ENCODE measurements around the gene EID3. TPM values are rescaled to one million over a fixed set of nuclear protein-coding genes. Genes with fewer than 3 reads are reported as not detected.
A peak's percentile ranks its signal among the peaks of the same experiment; 100 is the strongest.

Gene EID3
- total and polyA plus RNA-seq, 9 of the 15 experiments (the other 6 are each of a cell fraction or from before 2014, with no cell fraction given): 0.07 to 3.5 (median 0.42) TPM

GRCh38 chr12:104286516-104287482, 16.7 kb upstream of the EID3 start (continued):
- TF ChIP-seq ZNF76 (CRISPR knock-in tag; IDR thresholded peaks at IDR 0.05; ENCODE audit: borderline replicate concordance): no peak
- TF ChIP-seq CHD1 (IDR thresholded peaks at IDR 0.05; ENCODE audit: low read length): peak; percentile 36
- no peak for TF ChIP-seq FOSL1 (tag; conservative IDR thresholded peaks at IDR 0.05)
- TF ChIP-seq ZNF766 (CRISPR knock-in tag; conservative IDR thresholded peaks at IDR 0.05): peak; percentile 74; the same call in 1 of the 2 replicates
- TF ChIP-seq POLR2A (conservative IDR thresholded peaks at IDR 0.05): peak; percentile 99
- no peak for TF ChIP-seq DACH1 (IDR thresholded peaks at IDR 0.05; ENCODE audit: partially characterized antibody)
- no peak for TF ChIP-seq SETDB1 (IDR thresholded peaks at IDR 0.05; ENCODE audit: low read length)
- TF ChIP-seq NR2C1 (IDR thresholded peaks at IDR 0.05): no peak; the same call in 1 of the 2 replicates
- TF ChIP-seq NR2C1 (tag; IDR thresholded peaks at IDR 0.05): 0 out of 2 replicates have a peak, but pooled peaks have one; percentile 29
- no peak for TF ChIP-seq RFX7 (CRISPR knock-in tag; IDR thresholded peaks at IDR 0.05)
- TF ChIP-seq ZFP91 (CRISPR knock-in tag; IDR thresholded peaks at IDR 0.05): no peak
- TF ChIP-seq ZC3H11A (IDR thresholded peaks at IDR 0.05; ENCODE audit: low read depth, low read length): 0 out of 2 replicates have a peak, but pooled peaks have one; percentile 14
- no peak for TF ChIP-seq ZNF197 (CRISPR knock-in tag; IDR thresholded peaks at IDR 0.05; ENCODE audit: low read depth)
- no peak for TF ChIP-seq ZBTB8A (IDR thresholded peaks at IDR 0.05; ENCODE audit: partially characterized antibody)
- TF ChIP-seq CREBBP (IDR thresholded peaks at IDR 0.05; ENCODE audit: low read depth, low read length): no peak
- peak; percentile 92 for TF ChIP-seq SP1 (CRISPR knock-in tag; IDR thresholded peaks at IDR 0.05)
- TF ChIP-seq CREM (IDR thresholded peaks at IDR 0.05; ENCODE audit: low read depth): peak; percentile 4; the same call in 1 of the 2 replicates
- TF ChIP-seq RBM17 (IDR thresholded peaks at IDR 0.05; ENCODE audit: borderline replicate concordance, low read depth, low read length): no peak
- no peak for TF ChIP-seq ARID3B (CRISPR knock-in tag; IDR thresholded peaks at IDR 0.05; ENCODE audit: borderline replicate concordance)
- no peak for TF ChIP-seq ZNF3 (CRISPR knock-in tag; IDR thresholded peaks at IDR 0.05)
- TF ChIP-seq CHD2 (IDR thresholded peaks at IDR 0.05; ENCODE audit: low read depth, low read length): no peak
- TF ChIP-seq JUN (IDR thresholded peaks at IDR 0.05; ENCODE audit: borderline replicate concordance, low read depth, low read length): 0 out of 2 replicates have a peak, but pooled peaks have one; percentile 39
- TF ChIP-seq JUN (CRISPR knock-in tag; IDR thresholded peaks at IDR 0.05; ENCODE audit: borderline replicate concordance): peak; percentile 95
- TF ChIP-seq POLR3G (IDR thresholded peaks at IDR 0.05; ENCODE audit: extremely low read depth, insufficient read length, insufficient replicate concordance): no peak
- no peak for TF ChIP-seq HMG20A (CRISPR knock-in tag; conservative IDR thresholded peaks at IDR 0.05)
- TF ChIP-seq ZNF511 (CRISPR knock-in tag; IDR thresholded peaks at IDR 0.05): peak; percentile 55; the same call in 1 of the 2 replicates
